Activated CD8-positive, alpha-beta memory T cell treated with anti-CD3 and anti-CD28 coated beads for 1 hour (primary cell): Measurements from ENCODE around the gene ADAT2.

ENCODE experiments used
- DNase-seq, 2 donors: peaks; one replicate each; pipeline ENCODE4 v3.0.0-alpha.2; 2020; ENCODE audit warnings: low read depth in 1 of 2; ENCODE audit errors: extremely low read depth in 1 of 2

Gene ADAT2

DNA sequence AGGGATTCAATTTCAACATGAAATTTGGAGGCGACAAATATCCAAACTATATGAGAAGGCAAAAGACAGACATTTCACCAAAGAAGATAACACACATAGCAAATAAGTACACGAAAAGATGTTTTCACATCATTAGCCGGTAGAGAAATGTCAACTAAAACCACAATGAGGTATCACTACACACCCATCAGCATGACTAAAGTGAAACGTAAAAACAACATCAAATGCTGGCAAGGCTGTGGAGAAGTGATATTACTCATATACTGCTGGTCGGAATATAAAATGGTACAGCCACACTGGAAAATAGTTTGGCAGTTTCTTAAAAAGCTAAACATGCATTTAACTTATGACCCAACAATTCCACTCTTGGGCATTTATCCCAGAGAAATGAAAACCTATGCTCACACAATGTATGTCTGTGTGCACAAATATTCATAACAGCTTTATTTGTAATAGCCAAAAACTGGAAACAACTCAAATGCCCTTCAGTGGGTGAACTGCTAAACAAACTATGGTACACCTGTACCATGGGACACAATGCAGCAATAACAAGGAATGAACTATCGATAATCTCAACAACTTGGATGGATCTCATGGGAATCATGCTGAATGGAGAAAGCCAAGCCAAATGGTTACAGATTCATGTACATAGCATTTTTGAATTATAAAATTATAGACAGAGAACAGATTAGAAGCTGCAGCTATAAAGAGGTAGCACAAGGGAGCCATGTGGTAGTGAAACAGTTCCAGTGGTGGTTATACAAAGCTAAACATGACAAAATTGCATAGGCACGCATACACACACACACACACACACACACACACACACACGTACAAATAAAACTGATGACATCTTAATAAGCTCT, 8.6 kb downstream of the ADAT2 start:
- DNase-seq = no peak

DNA sequence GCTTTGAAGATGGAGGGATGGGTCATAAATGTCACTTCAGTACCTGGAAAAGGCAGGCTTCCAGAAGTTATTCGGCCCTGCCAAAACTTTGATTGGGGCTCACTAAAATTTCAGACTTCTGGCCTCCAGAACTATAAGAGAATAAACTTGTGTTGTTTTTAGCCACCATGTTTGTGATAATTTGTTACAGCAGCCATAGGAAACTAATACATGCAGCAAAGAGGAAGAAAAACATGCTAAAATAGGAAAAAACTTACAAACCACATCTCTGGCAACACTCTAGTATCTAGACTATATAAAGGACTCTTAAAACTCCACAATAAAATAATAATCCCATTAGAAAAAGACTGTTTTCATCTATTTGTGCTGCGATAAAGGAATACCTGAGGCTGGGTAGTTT, 9.5 kb downstream of the ADAT2 start:
- no peak for DNase-seq

DNA sequence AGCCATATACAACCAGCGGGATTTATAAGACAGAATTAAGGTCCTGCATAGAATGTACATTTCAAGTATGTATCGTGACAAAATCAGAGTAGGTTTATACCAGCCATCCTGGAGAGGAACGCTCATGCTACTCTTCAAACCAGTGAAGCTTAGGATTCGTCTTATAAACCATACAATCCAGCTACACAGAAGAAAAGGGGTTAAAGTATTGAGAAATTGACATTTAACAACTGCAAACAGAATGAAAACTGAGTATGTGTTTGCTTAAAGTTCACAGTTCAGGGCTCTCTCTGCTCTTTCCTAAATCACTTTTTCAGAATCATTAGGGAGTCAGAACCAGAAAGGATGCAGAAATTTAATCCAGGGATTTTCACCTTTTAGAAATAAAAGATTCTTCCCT, 17.9 kb downstream of the ADAT2 start:
- no peak for DNase-seq

DNA sequence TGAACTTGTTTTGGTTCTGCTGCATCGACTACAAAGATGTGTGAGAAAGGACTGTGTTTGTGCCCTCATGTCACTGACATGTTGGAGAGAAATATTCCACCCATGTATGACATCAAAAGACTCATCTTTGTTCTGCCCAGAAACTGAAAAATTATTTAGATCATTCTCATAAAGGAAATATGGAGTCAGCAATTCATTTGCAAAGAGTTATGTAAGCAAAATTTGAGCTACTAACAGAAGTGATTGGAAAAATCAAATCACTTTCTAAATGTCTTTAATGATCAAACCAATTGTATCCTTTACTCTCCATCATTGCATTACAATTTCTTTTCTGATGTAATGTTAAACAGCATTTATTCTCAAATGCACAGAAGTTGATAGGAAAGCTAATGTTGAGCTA, 19.3 kb downstream of the ADAT2 start:
- no peak for DNase-seq

DNA sequence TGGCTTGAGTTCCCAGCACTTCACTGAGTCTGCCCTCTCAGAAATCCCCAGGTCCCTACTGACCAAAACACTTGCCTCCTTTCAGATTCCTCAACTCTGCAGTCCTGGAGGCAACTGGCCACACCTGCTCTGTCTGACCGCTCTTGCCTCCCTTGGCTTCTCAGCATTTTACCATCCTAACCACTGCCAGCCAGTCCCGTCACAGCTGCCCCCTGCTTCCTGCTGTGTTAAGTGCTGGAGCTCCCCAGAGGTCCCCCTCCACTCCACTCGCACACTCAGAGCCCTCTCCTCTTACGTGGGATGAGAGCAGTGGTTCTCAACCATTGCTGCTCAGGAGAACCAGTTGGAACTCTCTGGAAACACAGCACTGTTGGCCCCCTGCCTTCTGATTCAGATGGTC, 20.5 kb downstream of the ADAT2 start:
- DNase-seq = no peak

DNA sequence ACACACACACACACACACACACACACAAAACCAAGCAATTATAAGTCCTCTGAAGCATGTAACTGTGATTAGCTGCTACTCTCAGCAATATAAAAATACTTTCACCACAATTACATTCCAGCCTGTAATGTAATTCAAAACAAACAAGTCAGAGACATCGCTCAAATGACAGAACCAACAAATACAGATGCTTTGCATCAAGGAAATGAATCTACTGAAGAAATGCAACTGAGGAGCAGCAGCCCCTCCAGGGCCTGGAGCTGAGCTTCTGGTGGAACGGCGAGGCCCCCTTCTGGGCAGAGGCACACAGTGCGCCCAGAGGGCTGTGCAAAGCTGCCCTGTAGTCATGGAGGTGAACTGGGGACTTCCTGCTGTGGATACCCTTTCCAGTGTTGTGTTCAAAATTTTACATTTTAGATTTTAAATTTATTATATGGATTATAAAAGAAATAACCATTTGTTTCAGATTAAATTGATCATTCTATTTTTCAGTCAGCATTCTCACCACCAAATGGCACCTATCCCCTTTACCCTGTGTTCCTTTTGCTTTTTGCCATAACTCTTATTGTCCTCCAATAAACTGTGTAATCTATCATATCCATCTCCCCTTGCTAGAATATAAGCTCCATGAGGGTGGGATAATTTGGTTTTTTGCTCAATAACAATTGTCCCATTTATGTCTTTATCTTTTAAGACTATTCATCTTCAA, 23.2 kb downstream of the ADAT2 start:
- peak; percentile 24 to 55 for DNase-seq

DNA sequence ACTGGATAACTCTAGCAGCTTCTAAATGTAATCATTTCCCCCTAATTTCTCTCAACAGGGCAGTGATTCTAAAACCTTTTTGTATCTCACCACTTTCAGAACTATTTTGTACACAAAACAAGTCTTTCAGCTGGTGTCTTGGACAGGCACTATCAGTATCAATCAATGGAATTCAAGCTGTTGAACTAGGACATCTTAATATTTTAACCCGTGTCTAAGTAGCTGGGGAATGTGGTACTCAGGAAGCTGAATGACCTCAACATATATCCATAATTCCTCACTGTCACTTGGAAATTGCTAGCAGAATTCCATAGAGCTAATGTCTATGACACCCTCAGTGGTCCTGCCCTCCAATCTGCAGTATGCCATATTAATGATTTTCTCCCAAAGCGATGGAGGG, 24.5 kb downstream of the ADAT2 start:
- DNase-seq = no peak

DNA sequence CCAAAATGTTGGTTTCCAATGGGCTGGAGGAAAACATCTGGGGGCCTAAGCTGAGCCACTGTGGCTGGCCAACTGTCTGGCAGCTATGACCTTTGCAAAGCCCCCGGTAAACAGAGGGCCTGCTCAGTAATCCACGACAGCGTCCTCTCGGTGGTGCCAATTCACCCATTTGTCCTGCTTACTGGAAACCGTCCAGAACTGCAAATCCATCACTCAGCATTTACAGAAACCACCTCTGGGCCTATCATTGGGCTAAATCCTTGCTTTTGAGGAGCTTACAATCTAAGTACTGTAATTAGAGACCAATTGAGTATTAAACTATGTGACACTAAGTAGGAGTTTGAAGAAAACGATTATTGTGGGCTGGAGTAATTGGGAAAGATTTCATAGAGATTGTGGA, 31.0 kb downstream of the ADAT2 start:
- no peak for DNase-seq

DNA sequence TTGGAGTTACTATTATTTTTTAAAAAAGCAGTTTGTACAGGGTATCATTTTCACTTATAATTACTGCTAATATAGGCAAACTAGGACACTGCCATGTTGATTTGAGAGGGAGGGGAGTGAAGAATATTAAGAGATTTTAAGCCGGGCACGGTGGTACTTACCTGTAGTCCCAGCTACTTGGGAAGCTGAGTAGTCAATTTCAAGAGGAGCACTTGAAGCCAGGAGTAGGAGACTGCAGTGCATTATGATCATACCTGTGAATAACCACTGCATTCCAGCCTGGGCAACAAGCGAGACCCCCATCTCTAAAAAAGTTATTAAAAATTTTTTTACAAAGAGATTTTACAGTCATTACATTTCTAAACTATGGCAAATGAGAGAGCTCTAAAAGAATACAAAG, 35.7 kb downstream of the ADAT2 start:
- DNase-seq = no peak

DNA sequence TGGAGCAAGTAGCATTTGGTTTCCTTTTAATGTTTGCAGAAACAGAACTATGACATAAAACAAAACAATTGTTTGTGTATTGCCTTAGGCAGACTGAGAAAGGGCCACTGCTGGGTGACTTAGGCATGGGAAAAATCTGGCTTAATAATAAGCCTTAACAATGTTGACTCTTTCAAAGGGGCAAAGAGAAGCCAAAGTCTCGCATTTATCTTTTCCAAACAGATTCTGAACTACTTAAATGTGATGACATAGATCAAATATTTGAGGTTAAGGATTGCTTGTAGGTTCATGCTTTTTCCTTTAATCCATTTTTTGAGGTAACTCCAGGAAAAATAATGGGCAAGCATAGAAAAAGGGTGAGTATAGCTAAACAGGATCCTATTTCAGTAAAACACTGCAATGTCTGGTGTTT, 39.6 kb downstream of the ADAT2 start:
- DNase-seq = no peak

DNA sequence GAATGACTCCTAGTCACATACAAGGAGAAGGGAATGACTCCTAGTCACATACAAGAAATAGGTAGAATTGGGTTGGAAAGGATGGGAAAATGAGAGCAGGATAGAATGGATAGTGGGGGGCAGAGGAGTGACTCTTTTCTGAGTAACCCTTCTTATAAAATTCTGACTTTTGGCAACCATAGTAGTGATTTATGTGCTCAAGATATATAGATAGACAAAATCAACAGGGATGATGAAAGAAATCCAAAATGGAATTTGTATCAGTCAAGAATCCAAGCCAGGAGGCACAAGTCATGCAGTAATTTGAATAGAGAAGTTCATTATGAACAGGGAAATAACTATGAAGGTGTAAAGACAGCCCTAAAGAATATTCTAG, 41.7 kb downstream of the ADAT2 start:
- DNase-seq = no peak

DNA sequence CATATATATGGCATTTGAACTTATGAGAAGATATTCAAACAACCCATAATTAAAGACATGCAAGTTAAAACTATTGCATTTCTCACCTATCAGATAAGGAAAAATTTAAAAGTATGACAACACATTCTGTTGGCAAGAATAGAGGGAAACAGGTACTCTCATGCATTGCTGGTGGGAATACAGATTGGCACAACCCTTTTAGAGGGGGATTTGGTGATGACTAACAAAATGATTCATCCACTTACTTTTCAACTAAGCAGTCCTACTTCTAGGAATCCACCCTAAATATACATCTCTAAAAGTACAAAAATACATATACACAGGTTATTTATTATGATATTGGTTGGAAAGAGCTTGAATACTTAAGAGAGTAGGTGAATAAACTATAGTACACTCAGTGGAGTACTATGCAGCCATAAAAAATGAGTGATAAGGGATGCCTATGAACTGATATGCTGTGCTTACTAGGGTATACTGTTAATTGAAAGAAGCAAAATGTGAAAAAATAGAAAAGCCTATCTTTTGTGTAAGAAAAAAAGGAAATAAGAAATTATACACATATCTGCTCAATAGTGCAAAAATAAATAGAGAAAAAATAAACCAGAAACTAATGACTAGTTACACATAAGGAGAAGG, 42.2 kb downstream of the ADAT2 start:
- DNase-seq = no peak

DNA sequence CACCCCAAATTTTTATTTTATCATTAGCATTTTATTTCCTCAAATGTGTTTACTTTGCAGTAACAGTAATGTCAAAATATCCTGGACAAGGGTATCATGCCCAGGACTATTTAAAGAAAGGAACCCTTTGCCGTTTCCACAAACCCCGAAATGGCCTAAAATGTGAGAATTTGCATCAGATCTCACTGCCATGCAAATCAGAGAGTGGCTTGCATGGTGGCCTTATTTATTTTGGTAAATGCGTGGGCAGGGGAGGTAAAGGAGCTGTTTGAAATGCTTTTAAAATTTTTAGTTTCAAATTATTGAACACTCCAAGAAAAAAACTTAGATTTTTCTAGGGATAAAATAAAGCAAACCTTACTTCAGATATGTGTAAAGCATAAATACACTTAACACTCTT, 43.8 kb downstream of the ADAT2 start:
- DNase-seq = no peak

DNA sequence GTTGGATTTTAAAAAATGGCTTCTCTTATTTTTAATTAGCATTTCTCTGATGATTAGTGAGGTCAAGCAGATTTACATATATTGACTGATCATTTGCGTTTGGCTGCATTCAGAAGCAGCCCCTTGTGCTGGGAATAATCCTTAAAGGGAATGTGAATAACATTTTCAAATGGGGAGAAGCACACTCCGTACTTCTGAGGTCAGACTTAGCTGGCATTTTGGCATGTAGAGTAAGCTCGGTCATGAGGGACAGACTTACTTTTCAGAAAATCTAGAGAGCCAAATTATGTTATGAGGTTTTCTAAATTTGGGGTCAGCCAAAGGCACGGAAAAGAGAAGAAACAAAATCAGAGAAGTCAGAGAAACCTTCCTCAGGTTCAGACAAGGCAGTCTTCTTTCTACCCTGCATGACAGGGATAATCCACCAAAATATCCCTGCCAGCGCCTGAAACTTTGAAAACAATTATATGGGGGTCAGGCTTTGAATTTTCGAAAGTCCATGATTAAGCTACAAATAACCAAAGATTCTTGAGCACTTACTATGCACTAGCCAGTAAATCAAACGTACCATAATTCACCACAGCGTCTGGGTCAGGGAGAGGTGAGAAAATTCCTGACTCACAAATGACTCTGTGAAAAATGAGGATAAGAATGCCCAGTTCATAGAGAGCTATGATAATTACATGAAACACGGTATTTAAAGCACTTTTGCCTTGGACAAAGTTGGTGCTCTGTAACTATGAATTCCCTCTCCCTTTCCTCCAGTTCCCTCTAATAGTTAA, 44.9 kb downstream of the ADAT2 start:
- no peak for DNase-seq

DNA sequence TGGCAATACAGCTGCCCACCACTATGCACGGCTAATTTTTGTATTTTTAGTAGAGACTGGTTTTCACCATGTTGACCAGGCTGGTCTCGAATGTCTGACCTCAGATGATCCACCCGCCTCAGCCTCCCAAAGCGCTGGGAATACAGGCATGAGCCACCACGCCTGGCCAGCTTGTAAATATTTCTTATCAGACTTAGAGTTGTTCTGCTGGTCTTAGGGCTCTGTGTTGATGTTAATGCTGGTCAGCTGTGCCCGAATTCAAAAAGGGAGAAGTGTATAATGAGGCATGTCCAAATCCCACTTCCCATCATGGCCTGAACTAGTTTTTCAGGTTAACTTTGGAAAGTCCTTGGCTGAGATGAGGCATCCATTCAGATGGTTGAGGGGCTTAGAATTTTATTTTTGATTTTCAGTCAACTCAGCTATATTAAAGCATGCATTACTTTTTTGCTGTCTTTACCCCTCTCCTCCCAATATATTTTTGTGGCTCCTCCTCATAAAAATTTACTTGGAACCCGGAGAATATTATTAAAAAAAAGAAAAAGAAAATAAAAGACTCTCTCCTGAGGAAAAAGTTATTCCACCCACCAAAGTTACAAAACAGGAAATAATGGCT, 47.7 kb downstream of the ADAT2 start:
- no peak for DNase-seq

DNA sequence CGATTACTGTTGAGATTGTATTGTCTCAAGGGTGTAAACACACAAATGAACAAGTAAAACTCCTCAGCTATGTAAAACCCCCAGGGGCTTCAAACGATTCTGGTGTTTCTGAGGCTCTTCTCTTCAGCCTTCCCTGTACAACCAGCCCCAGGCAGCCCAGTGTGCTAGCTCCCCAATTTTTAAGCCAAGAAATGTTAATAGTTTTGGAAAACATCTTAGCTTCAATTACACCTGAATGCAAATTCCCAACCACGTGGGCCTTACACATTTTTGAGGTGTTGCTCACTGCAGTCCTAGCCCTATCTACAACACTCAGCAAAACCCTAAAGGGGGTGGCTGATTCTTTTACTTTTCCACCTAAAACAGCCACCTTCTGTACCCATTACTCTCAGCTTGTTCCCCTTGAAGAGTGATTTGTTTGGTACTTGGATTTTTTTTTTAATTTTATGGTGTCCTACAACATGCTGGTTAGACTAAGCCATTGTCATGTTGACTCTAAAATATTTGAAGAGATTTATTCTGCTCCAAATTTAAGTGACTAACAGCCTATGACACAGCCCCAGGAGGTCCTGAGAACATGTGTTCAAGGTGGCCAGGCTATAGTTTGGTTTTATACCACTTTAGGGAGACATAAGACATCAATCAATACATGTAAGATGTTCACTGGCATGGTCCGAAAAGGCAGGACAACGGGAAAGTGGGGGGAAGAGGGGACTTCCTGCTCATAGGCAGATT, 48.7 kb downstream of the ADAT2 start:
- no peak for DNase-seq

DNA sequence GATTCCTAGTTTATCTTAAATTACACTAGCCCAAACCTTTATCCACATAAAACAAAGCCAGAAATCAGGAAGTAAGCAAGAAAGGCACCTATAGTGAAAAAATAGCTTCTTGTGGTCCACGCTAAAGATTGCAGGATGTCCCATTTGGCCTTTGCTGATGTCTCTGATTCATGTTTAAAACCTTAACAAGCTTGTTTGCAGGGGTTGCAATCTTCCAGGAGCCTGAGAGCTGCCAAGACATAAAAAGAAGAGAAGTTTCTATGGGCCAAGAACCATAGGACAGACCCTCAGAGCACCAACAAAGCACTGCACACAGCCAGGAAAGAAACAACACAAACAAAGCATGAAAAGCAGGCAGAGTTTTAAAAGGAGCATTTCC, 49.4 kb downstream of the ADAT2 start:
- DNase-seq = no peak

DNA sequence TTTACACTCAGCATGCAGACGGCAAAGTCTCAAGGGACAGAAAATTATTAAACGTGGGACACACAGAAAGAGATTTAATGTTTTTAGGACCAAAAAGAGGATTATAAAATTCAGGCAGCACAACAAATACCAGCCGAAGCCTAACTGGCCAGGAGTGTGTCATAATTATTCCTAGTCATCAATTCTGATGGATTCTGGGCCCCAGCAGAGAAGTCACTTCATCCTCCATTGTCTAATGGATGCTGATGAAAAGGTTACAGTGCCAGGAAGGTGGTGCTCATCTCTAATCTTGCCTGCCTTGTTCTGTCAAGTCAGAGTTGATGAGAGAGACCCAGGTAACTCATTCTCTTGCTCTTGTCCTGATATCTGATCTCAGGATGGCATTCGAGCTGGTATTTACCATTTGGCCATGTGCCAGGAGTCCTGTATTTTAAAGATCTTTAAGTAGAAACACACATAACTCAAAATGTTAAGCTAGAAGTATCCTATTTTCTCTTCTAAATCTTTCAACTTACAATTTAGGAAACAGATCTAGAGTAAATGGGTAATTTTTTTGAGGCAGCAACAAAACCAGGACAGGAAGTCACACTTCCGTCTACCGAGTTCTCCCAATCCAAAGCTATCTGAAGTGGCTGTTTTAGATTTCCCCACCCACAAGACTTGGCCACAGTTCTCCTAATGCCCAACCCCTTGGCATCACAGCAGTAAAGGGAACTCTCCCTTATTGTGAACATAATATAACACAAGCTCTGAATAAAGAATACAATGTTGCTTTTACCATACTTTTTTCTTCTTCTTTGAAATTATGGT, 50.0 kb downstream of the ADAT2 start:
- DNase-seq = no peak

DNA sequence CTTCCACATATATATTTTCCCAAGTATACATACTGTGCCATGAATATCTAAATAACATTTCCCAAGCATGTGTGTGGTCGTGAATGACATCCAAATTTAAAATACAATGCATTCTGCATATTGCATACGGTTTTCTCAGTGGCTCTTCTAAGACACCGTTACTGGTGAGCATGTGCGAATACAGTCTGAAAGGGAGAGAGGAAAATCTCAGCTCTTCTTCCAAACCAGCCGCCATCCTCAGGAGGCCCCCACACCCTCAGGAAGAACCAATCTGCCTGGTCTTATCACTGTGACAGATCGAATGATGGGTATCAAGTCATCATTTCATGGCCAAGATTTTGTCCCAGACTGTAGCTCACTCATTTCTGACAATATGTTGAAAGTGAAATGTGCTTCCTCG, 50.7 kb downstream of the ADAT2 start:
- DNase-seq = no peak
